ENCODE results near the gene HSBP1L1.
"Not testable (repeated sequence)": the region's sequence is repeated elsewhere in the genome, so short reads cannot be mapped to it uniquely, and the experiment has no call there.

The HSBP1L1 gene

GRCh38 chr18:79948719-79949411, 15.6 kb upstream of the HSBP1L1 start:
- Mint-ChIP-seq H3K27me3 (no peaks in the 10 kb centered on the region), H3K4me1 (ENCODE audit: low read depth) (peaks cover 48% of the 10 kb centered on the region), H3K36me3 (no peaks in the 10 kb centered on the region), H3K9me3 (ENCODE audit: low read depth) (no peaks in the 10 kb centered on the region), H3K4me3 (peak overlapping the region; percentile 90), H3K27ac (no peak overlapping the region)

- Mint-ChIP-seq H3K4me1 (ENCODE audit: low read depth) (peaks cover 39% of the 10 kb centered on the region), H3K27me3 (no peaks in the 10 kb centered on the region), H3K36me3 (no peaks in the 10 kb centered on the region), H3K4me3 (peak overlapping the region; percentile 90), H3K27ac (peak overlapping the region; percentile 68), H3K9me3 (ENCODE audit: low read depth) (no peaks in the 10 kb centered on the region)
These were observed 14.6 kb upstream of the HSBP1L1 start for GRCh38 chr18:79949697-79950487.

GRCh38 chr18:79950515-79951341, 13.7 kb upstream of the HSBP1L1 start:
- H3K4me1 Mint-ChIP-seq (ENCODE audit: low read depth) = peaks cover 34% of the 10 kb centered on the region
- no peaks in the 10 kb centered on the region for H3K9me3 Mint-ChIP-seq (ENCODE audit: low read depth)
- no peaks in the 10 kb centered on the region for H3K27me3 Mint-ChIP-seq
- peak overlapping the region; percentile 68 for H3K27ac Mint-ChIP-seq
- H3K4me3 Mint-ChIP-seq = peak overlapping the region; percentile 90
- no peaks in the 10 kb centered on the region for H3K36me3 Mint-ChIP-seq

- Mint-ChIP-seq H3K27ac (peak within 1 kb of the TSS; percentile 68), H3K4me1 (ENCODE audit: low read depth) (peaks cover 27% of the 10 kb centered on the region), H3K36me3 (no peaks in the 10 kb centered on the region), H3K9me3 (ENCODE audit: low read depth) (no peaks in the 10 kb centered on the region), H3K4me3 (peak within 1 kb of the TSS; percentile 90), H3K27me3 (no peaks in the 10 kb centered on the region)
These were observed 12.6 kb upstream of the HSBP1L1 start, which contains the start of gene SLC66A2 for GRCh38 chr18:79951545-79952455. TSS of gene SLC66A2 (minus strand) at chr18:79951653. CDS start at chr18:79950926, 727 bp downstream.

GRCh38 chr18:79952456-79952995, 11.9 kb upstream of the HSBP1L1 start:
- Mint-ChIP-seq H3K36me3 (no peaks in the 10 kb centered on the region), H3K27me3 (no peaks in the 10 kb centered on the region), H3K9me3 (ENCODE audit: low read depth) (no peaks in the 10 kb centered on the region), H3K4me3 (no peak overlapping the region), H3K27ac (no peak overlapping the region), H3K4me1 (ENCODE audit: low read depth) (peaks cover 24% of the 10 kb centered on the region)

GRCh38 chr18:79952996-79953559, 11.4 kb upstream of the HSBP1L1 start:
- Mint-ChIP-seq H3K27ac (no peak overlapping the region), H3K9me3 (ENCODE audit: low read depth) (no peaks in the 10 kb centered on the region)

GRCh38 chr18:79953971-79954651, 10.3 kb upstream of the HSBP1L1 start:
- Mint-ChIP-seq H3K9me3 (ENCODE audit: low read depth) (no peaks in the 10 kb centered on the region), H3K4me1 (ENCODE audit: low read depth) (peaks cover 14% of the 10 kb centered on the region), H3K27me3 (no peaks in the 10 kb centered on the region), H3K27ac (no peak overlapping the region), H3K4me3 (no peak overlapping the region), H3K36me3 (no peaks in the 10 kb centered on the region)

More at GRCh38 chr18:79952996-79953559, 11.4 kb upstream of the HSBP1L1 start:
- Mint-ChIP-seq H3K4me3 (peak overlapping the region; percentile 59), H3K36me3 (no peaks in the 10 kb centered on the region), H3K27me3 (no peaks in the 10 kb centered on the region), H3K4me1 (ENCODE audit: low read depth) (peaks cover 23% of the 10 kb centered on the region)

- Mint-ChIP-seq H3K4me3 (no peak overlapping the region), H3K27me3 (no peaks in the 10 kb centered on the region), H3K9me3 (ENCODE audit: low read depth) (no peaks in the 10 kb centered on the region), H3K36me3 (no peaks in the 10 kb centered on the region), H3K27ac (no peak overlapping the region), H3K4me1 (ENCODE audit: low read depth) (peaks cover 12% of the 10 kb centered on the region)
These were observed 9.7 kb upstream of the HSBP1L1 start for GRCh38 chr18:79954791-79955190.

- no peak overlapping the region for H3K4me3 Mint-ChIP-seq
- no peak overlapping the region for H3K27ac Mint-ChIP-seq
- H3K4me1 Mint-ChIP-seq (ENCODE audit: low read depth) = peaks cover 12% of the 10 kb centered on the region
- no peaks in the 10 kb centered on the region for H3K9me3 Mint-ChIP-seq (ENCODE audit: low read depth)
- no peaks in the 10 kb centered on the region for H3K27me3 Mint-ChIP-seq
- no peaks in the 10 kb centered on the region for H3K36me3 Mint-ChIP-seq
These were observed 9.0 kb upstream of the HSBP1L1 start for GRCh38 chr18:79955302-79956075.

- Mint-ChIP-seq H3K9me3 (ENCODE audit: low read depth) (no peaks in the 10 kb centered on the region), H3K36me3 (no peaks in the 10 kb centered on the region), H3K4me1 (ENCODE audit: low read depth) (peaks cover 16% of the 10 kb centered on the region), H3K27me3 (no peaks in the 10 kb centered on the region), H3K4me3 (no peak overlapping the region), H3K27ac (no peak overlapping the region)
These were observed 8.2 kb upstream of the HSBP1L1 start for GRCh38 chr18:79956276-79956675.

GRCh38 chr18:79958981-79959380, 5.5 kb upstream of the HSBP1L1 start:
- H3K9me3 Mint-ChIP-seq (ENCODE audit: low read depth) = no peaks in the 10 kb centered on the region
- no peaks in the 10 kb centered on the region for H3K36me3 Mint-ChIP-seq
- H3K4me3 Mint-ChIP-seq = no peak overlapping the region
- no peaks in the 10 kb centered on the region for H3K27me3 Mint-ChIP-seq
- peaks cover 28% of the 10 kb centered on the region for H3K4me1 Mint-ChIP-seq (ENCODE audit: low read depth)
- no peak overlapping the region for H3K27ac Mint-ChIP-seq

GRCh38 chr18:79960161-79960801, 4.2 kb upstream of the HSBP1L1 start:
- H3K27me3 Mint-ChIP-seq; H3K9me3 Mint-ChIP-seq (ENCODE audit: low read depth); H3K36me3 Mint-ChIP-seq: not testable (repeated sequence)
- Mint-ChIP-seq H3K27ac (peak overlapping the region; percentile 0), H3K4me3 (peak overlapping the region; percentile 65), H3K4me1 (ENCODE audit: low read depth) (peaks cover 30% of the 10 kb centered on the region)
